Gastrocnemius medialis (tissue), 4 donors: ENCODE measurements around the gene MYBPH.

Source experiments
- POLR2A ChIP-seq, 2 donors: fragments of 450-650 bp; IDR thresholded peaks; one replicate each; pipeline ENCODE4 v1.6.1; 2017; ENCODE audit warnings: antibody characterized with exemption in 2 of 2, mild to moderate bottlenecking in 2 of 2, moderate library complexity in 2 of 2
- TF ChIP-seq, protein P1 (sequence below), 5 experiments: fragments of 450-650 bp in 3 of 5; fragments of 200-600 bp in 2 of 5; sonication (generic) in 2 of 5; IDR thresholded peaks in 4 of 5; conservative IDR thresholded peaks in 1 of 5; 1 replicate in 4 of 5; 2 replicates in 1 of 5; pipeline ENCODE4 v1.5.1; 2016 to 2019; ENCODE audit warnings: antibody characterized with exemption in 5 of 5, mild to moderate bottlenecking in 3 of 5, moderate library complexity in 3 of 5

- TF ChIP-seq, protein P1, sequence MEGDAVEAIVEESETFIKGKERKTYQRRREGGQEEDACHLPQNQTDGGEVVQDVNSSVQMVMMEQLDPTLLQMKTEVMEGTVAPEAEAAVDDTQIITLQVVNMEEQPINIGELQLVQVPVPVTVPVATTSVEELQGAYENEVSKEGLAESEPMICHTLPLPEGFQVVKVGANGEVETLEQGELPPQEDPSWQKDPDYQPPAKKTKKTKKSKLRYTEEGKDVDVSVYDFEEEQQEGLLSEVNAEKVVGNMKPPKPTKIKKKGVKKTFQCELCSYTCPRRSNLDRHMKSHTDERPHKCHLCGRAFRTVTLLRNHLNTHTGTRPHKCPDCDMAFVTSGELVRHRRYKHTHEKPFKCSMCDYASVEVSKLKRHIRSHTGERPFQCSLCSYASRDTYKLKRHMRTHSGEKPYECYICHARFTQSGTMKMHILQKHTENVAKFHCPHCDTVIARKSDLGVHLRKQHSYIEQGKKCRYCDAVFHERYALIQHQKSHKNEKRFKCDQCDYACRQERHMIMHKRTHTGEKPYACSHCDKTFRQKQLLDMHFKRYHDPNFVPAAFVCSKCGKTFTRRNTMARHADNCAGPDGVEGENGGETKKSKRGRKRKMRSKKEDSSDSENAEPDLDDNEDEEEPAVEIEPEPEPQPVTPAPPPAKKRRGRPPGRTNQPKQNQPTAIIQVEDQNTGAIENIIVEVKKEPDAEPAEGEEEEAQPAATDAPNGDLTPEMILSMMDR (IDR thresholded peaks at IDR 0.05 in 4 of 5, conservative IDR thresholded peaks at IDR 0.05 in 1 of 5): no peak
- no peak for TF ChIP-seq POLR2A (IDR thresholded peaks at IDR 0.05)
Observed at GRCh38 chr1:203124546-203125317, 50.9 kb downstream of the MYBPH start.
